Astrocyte of the hippocampus (primary cell): ENCODE results near the gene NUB1.
A peak's percentile ranks its signal among the peaks of the same experiment; 100 is the strongest.

Experiments used
- DNase-seq: peaks from one replicate; pipeline ENCODE4 v3.0.0; 2011; ENCODE audit warnings: low read depth, low spot score

Gene NUB1

DNA sequence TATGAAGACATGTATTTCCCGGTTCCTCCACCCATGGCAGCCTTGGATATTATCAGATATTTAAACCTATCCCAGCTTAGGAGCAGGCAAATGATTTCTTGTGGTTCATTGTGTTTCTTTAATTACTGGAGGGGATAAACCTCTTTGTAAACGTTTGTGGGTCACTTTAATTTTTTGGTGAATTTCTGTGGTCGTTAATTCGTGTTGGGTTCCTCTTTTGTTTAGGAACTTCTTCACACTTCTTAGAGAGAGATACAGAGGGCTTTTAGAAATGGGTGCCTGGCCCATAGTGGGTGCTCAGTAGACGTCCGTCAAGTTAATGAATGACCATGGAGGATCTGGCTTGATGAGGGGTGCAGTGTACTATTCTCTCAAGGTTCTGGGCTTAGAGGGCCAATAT is 27.2 kb upstream of the NUB1 start:
- DNase-seq, result no peak

DNA sequence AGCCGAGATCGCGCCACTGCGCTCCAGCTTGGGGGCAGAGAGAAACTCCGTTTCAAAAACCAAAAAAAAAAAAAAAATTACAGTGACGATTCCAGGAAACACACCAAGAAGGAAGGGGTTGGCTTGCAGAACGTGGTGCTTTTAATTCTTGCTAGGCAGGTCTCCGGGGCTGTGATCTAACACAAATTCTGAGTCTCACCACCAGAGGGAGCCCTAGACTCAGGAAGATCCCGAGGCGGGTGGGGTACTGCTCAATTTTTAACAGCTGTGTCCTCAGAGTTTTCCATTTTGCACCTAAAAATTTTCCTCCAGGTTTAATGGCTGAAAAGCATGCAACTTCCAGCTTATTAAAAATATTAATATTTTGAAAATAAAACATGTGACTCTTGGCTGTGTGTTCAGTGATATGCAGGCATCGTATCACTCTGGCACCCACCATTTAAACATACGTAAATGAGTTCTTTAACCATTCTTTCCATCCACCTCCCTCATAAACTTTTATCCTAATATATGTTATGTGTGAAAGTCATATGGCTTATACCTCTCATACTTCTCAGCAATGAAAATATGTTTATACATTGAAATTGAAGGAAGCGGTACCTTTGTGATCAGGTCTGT is 26.5 kb upstream of the NUB1 start:
- DNase-seq, result peak; percentile 82

DNA sequence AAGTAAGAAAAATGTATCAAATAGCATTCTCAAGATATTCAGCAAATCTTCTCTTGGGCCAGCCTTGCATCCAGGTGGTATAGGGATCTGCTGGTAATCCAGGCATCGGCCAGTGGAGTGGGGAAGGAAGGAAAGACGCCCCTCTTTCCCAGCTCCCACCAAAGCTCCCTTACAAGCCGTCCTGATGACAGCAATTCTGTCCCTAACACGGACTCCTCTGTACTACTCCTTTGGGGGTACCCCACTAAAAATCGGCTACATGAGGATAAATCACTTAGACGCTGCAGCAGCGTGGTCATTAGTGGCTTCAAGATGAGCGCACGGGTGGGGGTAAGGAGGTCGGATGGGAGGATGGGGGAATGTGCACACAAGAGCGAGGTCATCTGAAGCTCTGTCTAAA is 24.7 kb upstream of the NUB1 start:
- DNase-seq, result no peak

DNA sequence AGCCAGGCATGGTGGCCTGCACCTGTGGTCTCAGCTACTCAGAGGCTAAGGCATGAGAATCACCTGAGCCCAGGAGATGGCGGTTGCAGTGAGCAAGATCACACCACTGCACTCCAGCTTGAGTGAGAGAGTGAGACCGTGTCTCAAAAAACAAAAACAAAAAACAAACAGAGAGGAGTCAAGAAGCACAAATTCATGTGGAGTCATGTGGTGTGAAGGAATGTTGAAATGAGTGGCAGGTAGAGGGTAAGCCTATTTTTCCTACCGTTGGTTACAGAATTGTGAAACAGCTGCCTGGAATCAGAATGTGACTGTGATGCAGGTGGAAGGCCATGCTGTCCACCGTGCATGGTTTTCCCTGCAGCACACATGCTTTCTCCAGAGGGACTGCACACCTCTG is 23.7 kb upstream of the NUB1 start:
- DNase-seq, result no peak

DNA sequence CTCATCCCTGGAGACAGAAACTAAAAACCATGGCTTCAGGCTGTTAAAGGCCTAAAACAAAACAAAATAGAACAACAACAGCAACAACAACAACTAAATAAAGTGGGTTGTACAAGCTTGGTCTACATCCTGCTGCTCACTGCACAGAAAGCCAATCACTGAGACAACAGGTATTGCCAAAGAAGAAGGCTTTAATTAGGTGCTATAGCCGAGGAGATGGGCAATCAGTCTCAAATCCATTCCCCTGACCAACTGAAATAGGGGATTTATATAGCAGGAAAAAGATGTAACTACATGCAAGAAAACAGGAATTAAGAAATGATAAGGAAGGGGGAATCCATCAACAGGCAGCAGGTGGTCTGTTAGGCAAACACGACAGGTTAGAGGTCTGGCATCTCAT is 22.4 kb upstream of the NUB1 start:
- DNase-seq, result no peak

GRCh38 chr7:151320263-151320845 is 21.3 kb upstream of the NUB1 start:
- no peak for DNase-seq

GRCh38 chr7:151321341-151321740 is 20.3 kb upstream of the NUB1 start:
- no peak for DNase-seq

DNA sequence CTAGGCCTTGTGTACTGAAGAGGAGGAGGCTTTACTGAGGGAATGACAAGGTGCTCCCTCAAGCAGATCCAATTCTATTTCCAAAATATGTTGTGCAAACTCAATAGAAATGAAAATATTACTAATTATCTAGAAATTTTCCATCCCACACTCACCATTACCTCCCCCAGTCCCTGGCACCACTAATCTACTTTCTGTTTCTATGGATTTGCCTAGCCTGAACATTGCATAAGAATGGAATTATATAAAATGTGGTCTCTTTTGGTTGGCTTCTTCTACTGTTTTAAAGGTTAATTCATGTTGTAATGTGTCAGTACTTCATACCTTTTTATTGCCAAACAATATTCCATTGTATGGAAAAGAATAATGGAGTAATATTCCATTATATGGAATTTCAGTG is 18.7 kb upstream of the NUB1 start:
- no peak for DNase-seq

DNA sequence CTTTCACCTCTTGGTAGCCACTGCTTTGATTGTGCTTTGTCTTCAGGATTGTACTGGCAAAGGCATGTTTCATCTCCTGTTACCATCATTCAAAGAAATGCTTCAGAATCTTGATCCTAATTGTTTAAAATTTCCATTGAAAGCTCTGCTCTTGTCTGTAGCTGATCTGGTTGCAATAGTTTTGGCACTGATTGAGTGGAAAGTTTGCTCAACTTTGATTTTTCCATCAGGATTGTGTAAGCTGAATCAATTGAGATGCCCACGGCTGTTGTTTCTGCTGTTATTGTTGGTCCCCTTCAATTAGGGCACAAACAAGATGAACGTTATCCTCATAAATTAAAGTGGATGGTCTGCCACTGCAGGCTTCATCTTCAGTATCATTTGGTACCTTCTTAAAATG is 14.6 kb upstream of the NUB1 start:
- no peak for DNase-seq

DNA sequence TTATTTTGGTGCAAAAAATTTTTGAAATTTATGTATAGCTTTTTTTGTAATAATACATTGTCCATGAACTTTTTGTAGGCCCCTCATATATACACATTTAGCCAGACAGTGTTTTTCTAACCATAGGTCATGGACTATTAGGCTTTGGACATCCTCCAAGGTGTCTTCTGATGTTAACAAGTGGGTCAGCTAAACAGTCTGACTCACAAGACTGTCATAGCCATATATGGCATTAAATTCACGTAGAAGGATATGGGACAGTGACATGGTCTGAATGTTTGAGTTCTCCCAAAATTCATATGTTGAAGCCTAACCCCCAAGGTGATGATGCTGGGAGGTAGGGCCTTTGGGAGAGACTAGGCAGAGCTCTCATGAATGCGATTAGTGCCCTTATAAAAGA is 14.0 kb upstream of the NUB1 start:
- no peak for DNase-seq

DNA sequence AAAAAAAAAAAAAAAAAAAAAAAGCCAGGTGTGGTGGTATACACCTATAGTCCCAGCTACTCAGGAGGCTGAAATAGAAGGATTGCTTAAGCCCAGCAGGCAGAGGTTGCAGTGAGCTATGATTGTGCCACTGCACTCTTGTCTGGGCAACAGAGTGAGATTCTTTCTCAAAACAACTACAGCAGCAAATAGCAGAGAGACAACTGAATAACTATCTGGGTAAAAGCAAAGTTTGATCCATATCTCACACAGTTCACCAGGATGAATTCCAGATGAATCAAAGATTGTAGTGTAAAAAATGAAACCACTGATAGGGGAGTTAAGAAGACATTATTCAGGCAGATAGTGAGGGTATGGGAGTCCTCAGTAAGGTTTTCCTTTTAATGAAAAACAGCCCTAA is 11.4 kb upstream of the NUB1 start:
- no peak for DNase-seq

GRCh38 chr7:151330661-151331060 is 11.0 kb upstream of the NUB1 start:
- DNase-seq, result no peak

DNA sequence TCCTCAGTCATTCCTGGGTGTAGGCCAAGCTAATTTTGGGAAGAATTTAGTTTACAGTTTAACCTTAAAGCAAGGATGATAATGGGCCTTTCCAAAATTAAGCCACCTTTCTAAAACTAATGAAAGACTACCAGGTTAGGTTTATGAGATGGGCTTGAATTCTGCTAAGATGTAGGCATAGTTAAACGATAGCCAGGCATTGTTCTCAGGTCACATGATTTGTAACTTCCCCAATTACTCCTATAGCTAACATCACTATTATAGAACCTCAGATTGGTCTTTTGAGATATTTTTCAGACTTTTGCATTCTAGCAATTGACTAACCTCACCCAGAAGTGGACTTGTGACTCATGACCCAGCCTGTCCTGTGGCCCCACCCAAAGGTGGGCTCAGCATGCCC is 7.0 kb upstream of the NUB1 start:
- DNase-seq, result no peak

GRCh38 chr7:151336027-151336708 is 5.4 kb upstream of the NUB1 start:
- peak; percentile 41 for DNase-seq

DNA sequence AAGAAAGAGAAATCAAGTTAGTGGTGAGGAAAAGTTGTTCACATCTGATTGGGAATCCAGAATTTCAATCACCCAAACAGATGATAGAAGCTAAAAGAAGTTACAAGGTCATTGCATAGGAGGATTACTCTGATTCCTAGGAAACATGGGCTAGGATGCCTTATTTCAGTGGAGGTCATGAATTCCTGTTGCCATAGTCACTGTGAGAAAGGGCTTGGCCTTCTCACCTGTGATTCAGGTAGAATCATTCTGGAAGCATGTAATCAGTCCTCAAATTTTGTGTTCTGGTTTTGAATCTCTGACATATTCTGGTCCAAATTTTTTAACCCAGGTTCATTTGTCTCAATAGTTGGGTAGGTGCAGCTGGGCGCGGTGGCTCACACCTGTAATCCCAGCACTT is 4.3 kb upstream of the NUB1 start:
- no peak for DNase-seq

GRCh38 chr7:151338809-151339208 is 2.8 kb upstream of the NUB1 start:
- no peak for DNase-seq

- no peak for DNase-seq
These were observed 1.8 kb upstream of the NUB1 start for GRCh38 chr7:151339651-151340382.

- DNase-seq, result no peak
These were observed 737 bp upstream of the NUB1 start for GRCh38 chr7:151340794-151341356.

GRCh38 chr7:151342102-151342646 is 562 bp downstream of the NUB1 start:
- DNase-seq, result no peak

GRCh38 chr7:151342811-151343210 is 1.2 kb downstream of the NUB1 start:
- no peak for DNase-seq

DNA sequence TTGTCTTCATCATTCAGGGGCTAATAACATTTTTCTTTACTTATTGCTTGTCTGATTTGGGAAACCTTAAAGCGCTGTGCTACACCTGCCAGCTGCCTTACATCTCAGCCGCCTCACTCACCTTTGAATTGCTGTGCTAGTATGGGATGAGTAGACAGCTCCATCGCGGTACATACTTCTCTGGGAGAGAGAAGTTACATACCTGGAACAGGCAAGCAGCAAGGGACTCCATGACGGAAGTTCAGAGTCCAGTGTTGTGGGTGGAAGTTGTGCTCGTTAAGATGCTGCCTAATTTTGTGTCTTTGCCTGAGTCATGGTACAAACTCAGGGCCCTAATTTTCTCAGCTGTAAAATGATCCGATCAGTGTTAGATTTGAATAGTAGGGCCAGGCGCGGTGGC is 1.9 kb downstream of the NUB1 start:
- DNase-seq, result no peak
